ENCODE measurements around the gene ARIH2.

The ARIH2 gene

GRCh38 chr3:48929358-48930035, 10.9 kb downstream of the ARIH2 start:
- peaks cover 98% of the 10 kb centered on the region for H3K79me2 ChIP-seq (ENCODE audit: insufficient read depth, low read length)
- no peaks in the 10 kb centered on the region for H3K9me2 ChIP-seq (replicated peaks; ENCODE audit: insufficient read depth, low read length)
- no peaks in the 10 kb centered on the region for H3K27me3 ChIP-seq (ENCODE audit: low read length)
- H3K36me3 ChIP-seq (ENCODE audit: low read length): peaks cover 39% of the 10 kb centered on the region; the same call in 1 of the 2 replicates
- no peaks in the 10 kb centered on the region for H3F3A ChIP-seq (ENCODE audit: insufficient read depth)
- no peak overlapping the region for H3K27ac ChIP-seq (ENCODE audit: low read depth, low read length)
- no peak overlapping the region for H3K4me3 ChIP-seq (ENCODE audit: insufficient read depth, low read length, poor library complexity, severe bottlenecking)
- no peak overlapping the region for H2AFZ ChIP-seq (ENCODE audit: low read depth, low read length, severe bottlenecking)
- no peak overlapping the region for H3K4me2 ChIP-seq (ENCODE audit: low read depth, low read length, poor library complexity, severe bottlenecking)
- H4K20me1 ChIP-seq (ENCODE audit: low read depth, low read length): peaks cover 33% of the 10 kb centered on the region
- no peak for TF ChIP-seq CTCF (IDR thresholded peaks at IDR 0.05; ENCODE audit: insufficient read depth, low read length, poor library complexity, severe bottlenecking)
- no peak for TF ChIP-seq EZH2phosphoT487 (conservative IDR thresholded peaks at IDR 0.05; ENCODE audit: low read length)
- H3K9me3 ChIP-seq (ENCODE audit: insufficient read depth, low read length): no peaks in the 10 kb centered on the region
- no peak overlapping the region for H3K9ac ChIP-seq (ENCODE audit: low read length)

GRCh38 chr3:48930590-48930989, 11.9 kb downstream of the ARIH2 start:
- H2AFZ ChIP-seq (ENCODE audit: low read depth, low read length, severe bottlenecking): no peak overlapping the region
- H3K36me3 ChIP-seq (ENCODE audit: low read length): peaks cover 49% of the 10 kb centered on the region
- H3K4me2 ChIP-seq (ENCODE audit: low read depth, low read length, poor library complexity, severe bottlenecking): no peak overlapping the region
- TF ChIP-seq EZH2phosphoT487 (conservative IDR thresholded peaks at IDR 0.05; ENCODE audit: low read length) (no peak), CTCF (IDR thresholded peaks at IDR 0.05; ENCODE audit: insufficient read depth, low read length, poor library complexity, severe bottlenecking) (no peak)
- H3K27me3 ChIP-seq (ENCODE audit: low read length): no peaks in the 10 kb centered on the region
- no peak overlapping the region for H3K9ac ChIP-seq (ENCODE audit: low read length)
- H3F3A ChIP-seq (ENCODE audit: insufficient read depth): no peaks in the 10 kb centered on the region
- H3K79me2 ChIP-seq (ENCODE audit: insufficient read depth, low read length): peaks cover 99% of the 10 kb centered on the region
- H3K9me2 ChIP-seq (replicated peaks; ENCODE audit: insufficient read depth, low read length): no peaks in the 10 kb centered on the region
- no peaks in the 10 kb centered on the region for H3K9me3 ChIP-seq (ENCODE audit: insufficient read depth, low read length)
- H3K4me3 ChIP-seq (ENCODE audit: insufficient read depth, low read length, poor library complexity, severe bottlenecking): no peak overlapping the region
- H4K20me1 ChIP-seq (ENCODE audit: low read depth, low read length): peaks cover 42% of the 10 kb centered on the region
- no peak overlapping the region for H3K27ac ChIP-seq (ENCODE audit: low read depth, low read length)

DNA sequence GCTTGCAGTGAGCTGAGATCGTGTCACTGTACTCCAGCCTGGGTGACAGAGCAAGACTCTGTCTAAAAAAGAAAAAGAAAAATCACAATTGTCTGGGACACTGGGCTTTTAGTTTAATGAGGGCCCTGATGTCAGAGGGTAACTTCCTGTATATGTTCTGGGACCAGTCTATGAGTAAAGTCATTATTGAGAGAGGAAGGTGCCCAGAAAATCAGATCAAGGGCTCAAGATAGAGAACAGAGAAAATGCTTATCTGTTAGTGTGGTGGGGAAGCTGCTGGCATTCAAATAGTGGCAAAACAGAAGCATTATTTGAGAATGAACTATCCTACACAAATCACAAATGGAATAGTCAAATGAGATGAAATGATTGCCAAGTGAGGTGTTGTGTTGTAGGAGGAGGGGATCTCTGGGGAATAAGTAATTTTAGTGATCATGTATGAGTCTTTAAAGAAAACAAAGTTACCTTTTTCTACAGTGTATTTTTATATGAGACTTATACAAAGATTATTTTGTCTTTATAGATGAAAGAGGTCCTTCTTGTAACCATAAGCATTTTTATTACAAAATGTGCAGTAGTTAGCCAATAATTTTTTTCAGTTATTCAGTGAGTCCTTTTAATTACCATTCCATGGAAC, 13.4 kb downstream of the ARIH2 start:
- Histone ChIP-seq H3K4me3 (ENCODE audit: insufficient read depth, low read length, poor library complexity, severe bottlenecking) (no peak overlapping the region), H3K9me2 (replicated peaks; ENCODE audit: insufficient read depth, low read length) (no peaks in the 10 kb centered on the region), H3K9ac (ENCODE audit: low read length) (no peak overlapping the region), H4K20me1 (ENCODE audit: low read depth, low read length) (peaks cover 38% of the 10 kb centered on the region), H3K9me3 (ENCODE audit: insufficient read depth, low read length) (no peaks in the 10 kb centered on the region), H3K4me2 (ENCODE audit: low read depth, low read length, poor library complexity, severe bottlenecking) (no peak overlapping the region), H3F3A (ENCODE audit: insufficient read depth) (no peaks in the 10 kb centered on the region), H3K79me2 (ENCODE audit: insufficient read depth, low read length) (peaks cover 99% of the 10 kb centered on the region), H3K27me3 (ENCODE audit: low read length) (no peaks in the 10 kb centered on the region), H3K27ac (ENCODE audit: low read depth, low read length) (no peak overlapping the region), H2AFZ (ENCODE audit: low read depth, low read length, severe bottlenecking) (no peak overlapping the region), H3K36me3 (ENCODE audit: low read length) (peaks cover 42% of the 10 kb centered on the region)
- no peak for TF ChIP-seq CTCF (IDR thresholded peaks at IDR 0.05; ENCODE audit: insufficient read depth, low read length, poor library complexity, severe bottlenecking)
- no peak for TF ChIP-seq EZH2phosphoT487 (conservative IDR thresholded peaks at IDR 0.05; ENCODE audit: low read length)
